HEK293 (cell line): ENCODE results near the gene ZNF562.

Experiments
- KLF9 ChIP-seq: fragments of 450-650 bp; formaldehyde crosslinking; IDR thresholded peaks from 2 replicates; pipeline ENCODE4 v1.5.1; 2016; ENCODE audit warnings: missing biosample characterization, missing genetic modification characterization, low read depth
- SP2 ChIP-seq: fragments of 450-650 bp; formaldehyde crosslinking; IDR thresholded peaks from 2 replicates; pipeline ENCODE4 v1.5.1; 2016; ENCODE audit warnings: missing biosample characterization, missing genetic modification characterization
- SP7 ChIP-seq: fragments of 450-650 bp; formaldehyde crosslinking; IDR thresholded peaks from 2 replicates; pipeline ENCODE4 v1.5.1; 2016; ENCODE audit warnings: missing biosample characterization, missing genetic modification characterization
- ZBTB17 ChIP-seq: fragments of 450-650 bp; formaldehyde crosslinking; IDR thresholded peaks from 2 replicates; pipeline ENCODE4 v1.5.1; 2016; ENCODE audit warnings: missing biosample characterization, missing genetic modification characterization
- ZFHX2 ChIP-seq: fragments of 450-650 bp; formaldehyde crosslinking; conservative IDR thresholded peaks from 2 replicates; pipeline ENCODE4 v1.5.1; 2016; ENCODE audit warnings: missing biosample characterization, missing genetic modification characterization
- ZNF121 ChIP-seq: fragments of 450-650 bp; formaldehyde crosslinking; IDR thresholded peaks from 2 replicates; pipeline ENCODE4 v1.5.1; 2016; ENCODE audit warnings: missing biosample characterization, missing genetic modification characterization
- ZNF174 ChIP-seq: fragments of 450-650 bp; formaldehyde crosslinking; IDR thresholded peaks from 2 replicates; pipeline ENCODE4 v1.5.0; 2017; ENCODE audit warnings: missing biosample characterization, mild to moderate bottlenecking, missing genetic modification characterization
- ZNF175 ChIP-seq: fragments of 450-650 bp; formaldehyde crosslinking; IDR thresholded peaks from 2 replicates; pipeline ENCODE4 v1.5.1; 2016; ENCODE audit warnings: missing biosample characterization, missing genetic modification characterization
- ZNF239 ChIP-seq: fragments of 450-650 bp; formaldehyde crosslinking; IDR thresholded peaks from 2 replicates; pipeline ENCODE4 v1.5.1; 2016; ENCODE audit warnings: missing biosample characterization, missing genetic modification characterization
- ZNF274 ChIP-seq, 2 experiments: fragments of 200-500 bp in 1 of 2; fragments of 450-650 bp in 1 of 2; sonication (Bioruptor generic) in 1 of 2; formaldehyde crosslinking in 1 of 2; IDR thresholded peaks; 2 replicates each; pipeline versions ENCODE4 v1.5.1 to v1.6.1; 2014 to 2016; ENCODE audit warnings: borderline replicate concordance in 1 of 2, inconsistent platforms in 1 of 2, low read length in 1 of 2, missing biosample characterization in 1 of 2, missing genetic modification characterization in 1 of 2
- ZNF426 ChIP-seq: fragments of 450-650 bp; formaldehyde crosslinking; IDR thresholded peaks from 2 replicates; pipeline ENCODE4 v1.5.1; 2017; ENCODE audit warnings: missing biosample characterization, missing genetic modification characterization, mild to moderate bottlenecking, inconsistent platforms, moderate library complexity
- ZNF555 ChIP-seq: fragments of 450-650 bp; formaldehyde crosslinking; conservative IDR thresholded peaks from 2 replicates; pipeline ENCODE4 v1.5.1; 2017; ENCODE audit warnings: missing biosample characterization, mild to moderate bottlenecking, missing genetic modification characterization, inconsistent platforms
- ZNF629 ChIP-seq: fragments of 450-650 bp; formaldehyde crosslinking; IDR thresholded peaks from 2 replicates; pipeline ENCODE4 v1.5.1; 2017; ENCODE audit warnings: missing biosample characterization, missing genetic modification characterization
- ZNF654 ChIP-seq: fragments of 450-650 bp; formaldehyde crosslinking; IDR thresholded peaks from 2 replicates; pipeline ENCODE4 v1.5.1; 2016; ENCODE audit warnings: low read depth, missing biosample characterization, missing genetic modification characterization
- ZNF707 ChIP-seq: fragments of 450-650 bp; formaldehyde crosslinking; IDR thresholded peaks from 2 replicates; pipeline ENCODE4 v1.5.1; 2016; ENCODE audit warnings: missing biosample characterization, missing genetic modification characterization
- ZNF792 ChIP-seq: fragments of 450-650 bp; formaldehyde crosslinking; IDR thresholded peaks from 2 replicates; pipeline ENCODE4 v1.5.1; 2016; ENCODE audit warnings: missing biosample characterization, missing genetic modification characterization
- ZSCAN16 ChIP-seq: fragments of 450-650 bp; formaldehyde crosslinking; IDR thresholded peaks from 2 replicates; pipeline ENCODE4 v1.5.1; 2016; ENCODE audit warnings: missing biosample characterization, missing genetic modification characterization
- TF ChIP-seq, protein P1 (sequence below): fragments of 450-650 bp; formaldehyde crosslinking; IDR thresholded peaks from 2 replicates; pipeline ENCODE4 v1.5.1; 2016; ENCODE audit warnings: missing biosample characterization, missing genetic modification characterization
- TF ChIP-seq, protein P2 (sequence below): fragments of 450-650 bp; formaldehyde crosslinking; IDR thresholded peaks from 2 replicates; pipeline ENCODE4 v1.5.1; 2016; ENCODE audit warnings: missing biosample characterization, missing genetic modification characterization
- TF ChIP-seq, protein P3 (sequence below): fragments of 450-650 bp; IDR thresholded peaks from 2 replicates; pipeline ENCODE4 v1.5.1; 2018; ENCODE audit warnings: missing biosample characterization, missing genetic modification characterization
- TF ChIP-seq, protein P4 (sequence below): fragments of 450-650 bp; formaldehyde crosslinking; IDR thresholded peaks from 2 replicates; pipeline ENCODE4 v1.5.1; 2016; ENCODE audit warnings: missing biosample characterization, missing genetic modification characterization
- TF ChIP-seq, protein P5 (sequence below): fragments of 450-650 bp; formaldehyde crosslinking; IDR thresholded peaks from 2 replicates; pipeline ENCODE4 v1.5.1; 2016; ENCODE audit warnings: missing biosample characterization, missing genetic modification characterization
- TF ChIP-seq, protein P6 (sequence below): fragments of 450-650 bp; formaldehyde crosslinking; IDR thresholded peaks from 2 replicates; pipeline ENCODE4 v1.5.1; 2017; ENCODE audit warnings: missing biosample characterization, missing genetic modification characterization
- TF ChIP-seq, protein P7 (sequence below): fragments of 450-650 bp; formaldehyde crosslinking; IDR thresholded peaks from 2 replicates; pipeline ENCODE4 v1.5.1; 2016; ENCODE audit warnings: missing biosample characterization, missing genetic modification characterization

ZNF562 gene

DNA sequence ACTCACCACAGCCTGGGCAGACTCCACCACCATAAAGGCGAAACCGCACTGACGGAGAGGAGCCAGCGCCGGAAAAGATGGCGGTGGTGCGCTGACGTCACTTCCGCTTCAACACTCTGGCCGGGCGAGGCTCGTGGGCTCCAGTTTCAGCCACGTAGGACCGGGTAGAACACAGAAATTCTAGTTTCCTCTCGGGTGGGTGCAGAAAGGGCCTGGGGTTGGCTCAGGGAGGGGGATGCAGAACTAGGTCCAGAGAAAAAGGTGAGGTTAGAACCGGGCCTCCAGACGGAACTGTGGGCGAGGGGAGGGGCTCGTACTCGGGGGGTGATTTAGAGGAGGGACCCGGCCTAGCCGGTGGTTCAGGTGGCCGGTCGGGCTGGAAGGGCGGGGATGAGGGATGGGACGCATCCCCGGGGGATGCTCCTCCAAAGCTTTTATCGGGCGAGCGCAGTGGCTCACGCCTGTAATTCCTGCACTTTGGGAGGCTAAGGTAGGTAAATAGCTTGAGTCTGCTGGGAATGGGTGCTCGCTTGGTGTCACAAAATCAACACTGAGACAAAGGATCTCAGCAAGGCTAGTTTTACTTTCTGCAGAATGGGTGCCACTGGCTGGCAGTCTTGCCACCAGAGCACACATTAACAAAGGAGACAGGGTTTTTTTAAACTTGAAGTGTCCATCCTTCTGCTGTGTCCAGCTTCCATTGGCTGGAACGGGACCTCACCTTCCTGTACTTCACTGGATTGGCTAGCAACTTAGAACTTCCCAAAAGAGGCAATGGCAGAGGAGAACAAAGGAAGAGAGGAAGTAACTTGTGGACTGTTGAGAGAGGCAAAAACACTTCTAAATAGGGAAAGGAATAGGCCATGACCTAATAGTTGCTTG lies 53.5 kb downstream of the ZNF562 start, which contains the start of gene ZNF561 (continued):
- TF ChIP-seq, protein P1, sequence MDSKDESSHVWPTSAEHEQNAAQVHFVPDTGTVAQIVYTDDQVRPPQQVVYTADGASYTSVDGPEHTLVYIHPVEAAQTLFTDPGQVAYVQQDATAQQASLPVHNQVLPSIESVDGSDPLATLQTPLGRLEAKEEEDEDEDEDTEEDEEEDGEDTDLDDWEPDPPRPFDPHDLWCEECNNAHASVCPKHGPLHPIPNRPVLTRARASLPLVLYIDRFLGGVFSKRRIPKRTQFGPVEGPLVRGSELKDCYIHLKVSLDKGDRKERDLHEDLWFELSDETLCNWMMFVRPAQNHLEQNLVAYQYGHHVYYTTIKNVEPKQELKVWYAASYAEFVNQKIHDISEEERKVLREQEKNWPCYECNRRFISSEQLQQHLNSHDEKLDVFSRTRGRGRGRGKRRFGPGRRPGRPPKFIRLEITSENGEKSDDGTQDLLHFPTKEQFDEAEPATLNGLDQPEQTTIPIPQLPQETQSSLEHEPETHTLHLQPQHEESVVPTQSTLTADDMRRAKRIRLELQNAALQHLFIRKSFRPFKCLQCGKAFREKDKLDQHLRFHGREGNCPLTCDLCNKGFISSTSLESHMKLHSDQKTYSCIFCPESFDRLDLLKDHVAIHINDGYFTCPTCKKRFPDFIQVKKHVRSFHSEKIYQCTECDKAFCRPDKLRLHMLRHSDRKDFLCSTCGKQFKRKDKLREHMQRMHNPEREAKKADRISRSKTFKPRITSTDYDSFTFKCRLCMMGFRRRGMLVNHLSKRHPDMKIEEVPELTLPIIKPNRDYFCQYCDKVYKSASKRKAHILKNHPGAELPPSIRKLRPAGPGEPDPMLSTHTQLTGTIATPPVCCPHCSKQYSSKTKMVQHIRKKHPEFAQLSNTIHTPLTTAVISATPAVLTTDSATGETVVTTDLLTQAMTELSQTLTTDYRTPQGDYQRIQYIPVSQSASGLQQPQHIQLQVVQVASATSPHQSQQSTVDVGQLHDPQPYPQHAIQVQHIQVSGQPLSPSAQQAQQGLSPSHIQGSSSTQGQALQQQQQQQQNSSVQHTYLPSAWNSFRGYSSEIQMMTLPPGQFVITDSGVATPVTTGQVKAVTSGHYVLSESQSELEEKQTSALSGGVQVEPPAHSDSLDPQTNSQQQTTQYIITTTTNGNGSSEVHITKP (tag by site-specific recombination), result peak; percentile 75
- TF ChIP-seq ZNF555 (tag by site-specific recombination) (no peak), SP7 (peak; percentile 87), ZNF792 (tag by site-specific recombination) (no peak), ZNF654 (tag by site-specific recombination) (peak; percentile 23; the same call in 1 of the 2 replicates), ZNF239 (tag by site-specific recombination) (no peak), ZFHX2 (tag by site-specific recombination) (peak; percentile 50; the same call in 1 of the 2 replicates), SP2 (tag by site-specific recombination) (peak; percentile 76), ZNF175 (no peak), ZNF121 (no peak), ZNF174 (tag by site-specific recombination) (no peak), ZSCAN16 (tag by site-specific recombination) (no peak), ZNF629 (tag by site-specific recombination) (peak; percentile 91), KLF9 (peak; percentile 71), ZNF707 (tag by site-specific recombination) (no peak), ZNF426 (tag by site-specific recombination) (no peak), ZNF274 (IDR thresholded peaks at IDR 0.05; ENCODE audit: low read length) (no peak), ZNF274 (tag by site-specific recombination; IDR thresholded peaks at IDR 0.05; ENCODE audit: borderline replicate concordance) (no peak), ZBTB17 (peak; percentile 71)
- TF ChIP-seq, protein P2, sequence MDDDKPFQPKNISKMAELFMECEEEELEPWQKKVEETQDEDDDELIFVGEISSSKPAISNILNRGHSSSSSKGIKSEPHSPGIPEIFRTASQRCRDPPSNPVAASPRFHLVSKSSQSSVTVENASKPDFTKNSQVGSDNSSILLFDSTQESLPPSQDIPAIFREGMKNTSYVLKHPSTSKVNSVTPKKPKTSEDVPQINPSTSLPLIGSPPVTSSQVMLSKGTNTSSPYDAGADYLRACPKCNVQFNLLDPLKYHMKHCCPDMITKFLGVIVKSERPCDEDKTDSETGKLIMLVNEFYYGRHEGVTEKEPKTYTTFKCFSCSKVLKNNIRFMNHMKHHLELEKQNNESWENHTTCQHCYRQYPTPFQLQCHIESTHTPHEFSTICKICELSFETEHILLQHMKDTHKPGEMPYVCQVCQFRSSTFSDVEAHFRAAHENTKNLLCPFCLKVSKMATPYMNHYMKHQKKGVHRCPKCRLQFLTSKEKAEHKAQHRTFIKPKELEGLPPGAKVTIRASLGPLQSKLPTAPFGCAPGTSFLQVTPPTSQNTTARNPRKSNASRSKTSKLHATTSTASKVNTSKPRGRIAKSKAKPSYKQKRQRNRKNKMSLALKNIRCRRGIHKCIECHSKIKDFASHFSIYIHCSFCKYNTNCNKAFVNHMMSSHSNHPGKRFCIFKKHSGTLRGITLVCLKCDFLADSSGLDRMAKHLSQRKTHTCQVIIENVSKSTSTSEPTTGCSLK (tag by site-specific recombination), result no peak
- TF ChIP-seq, protein P3, sequence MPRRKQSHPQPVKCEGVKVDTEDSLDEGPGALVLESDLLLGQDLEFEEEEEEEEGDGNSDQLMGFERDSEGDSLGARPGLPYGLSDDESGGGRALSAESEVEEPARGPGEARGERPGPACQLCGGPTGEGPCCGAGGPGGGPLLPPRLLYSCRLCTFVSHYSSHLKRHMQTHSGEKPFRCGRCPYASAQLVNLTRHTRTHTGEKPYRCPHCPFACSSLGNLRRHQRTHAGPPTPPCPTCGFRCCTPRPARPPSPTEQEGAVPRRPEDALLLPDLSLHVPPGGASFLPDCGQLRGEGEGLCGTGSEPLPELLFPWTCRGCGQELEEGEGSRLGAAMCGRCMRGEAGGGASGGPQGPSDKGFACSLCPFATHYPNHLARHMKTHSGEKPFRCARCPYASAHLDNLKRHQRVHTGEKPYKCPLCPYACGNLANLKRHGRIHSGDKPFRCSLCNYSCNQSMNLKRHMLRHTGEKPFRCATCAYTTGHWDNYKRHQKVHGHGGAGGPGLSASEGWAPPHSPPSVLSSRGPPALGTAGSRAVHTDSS (tag by site-specific recombination), result no peak
- TF ChIP-seq, protein P4, sequence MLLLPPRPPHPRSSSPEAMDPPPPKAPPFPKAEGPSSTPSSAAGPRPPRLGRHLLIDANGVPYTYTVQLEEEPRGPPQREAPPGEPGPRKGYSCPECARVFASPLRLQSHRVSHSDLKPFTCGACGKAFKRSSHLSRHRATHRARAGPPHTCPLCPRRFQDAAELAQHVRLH (tag by site-specific recombination), result peak; percentile 85
- TF ChIP-seq, protein P5, sequence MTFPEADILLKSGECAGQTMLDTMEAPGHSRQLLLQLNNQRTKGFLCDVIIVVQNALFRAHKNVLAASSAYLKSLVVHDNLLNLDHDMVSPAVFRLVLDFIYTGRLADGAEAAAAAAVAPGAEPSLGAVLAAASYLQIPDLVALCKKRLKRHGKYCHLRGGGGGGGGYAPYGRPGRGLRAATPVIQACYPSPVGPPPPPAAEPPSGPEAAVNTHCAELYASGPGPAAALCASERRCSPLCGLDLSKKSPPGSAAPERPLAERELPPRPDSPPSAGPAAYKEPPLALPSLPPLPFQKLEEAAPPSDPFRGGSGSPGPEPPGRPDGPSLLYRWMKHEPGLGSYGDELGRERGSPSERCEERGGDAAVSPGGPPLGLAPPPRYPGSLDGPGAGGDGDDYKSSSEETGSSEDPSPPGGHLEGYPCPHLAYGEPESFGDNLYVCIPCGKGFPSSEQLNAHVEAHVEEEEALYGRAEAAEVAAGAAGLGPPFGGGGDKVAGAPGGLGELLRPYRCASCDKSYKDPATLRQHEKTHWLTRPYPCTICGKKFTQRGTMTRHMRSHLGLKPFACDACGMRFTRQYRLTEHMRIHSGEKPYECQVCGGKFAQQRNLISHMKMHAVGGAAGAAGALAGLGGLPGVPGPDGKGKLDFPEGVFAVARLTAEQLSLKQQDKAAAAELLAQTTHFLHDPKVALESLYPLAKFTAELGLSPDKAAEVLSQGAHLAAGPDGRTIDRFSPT, result no peak
- TF ChIP-seq, protein P6, sequence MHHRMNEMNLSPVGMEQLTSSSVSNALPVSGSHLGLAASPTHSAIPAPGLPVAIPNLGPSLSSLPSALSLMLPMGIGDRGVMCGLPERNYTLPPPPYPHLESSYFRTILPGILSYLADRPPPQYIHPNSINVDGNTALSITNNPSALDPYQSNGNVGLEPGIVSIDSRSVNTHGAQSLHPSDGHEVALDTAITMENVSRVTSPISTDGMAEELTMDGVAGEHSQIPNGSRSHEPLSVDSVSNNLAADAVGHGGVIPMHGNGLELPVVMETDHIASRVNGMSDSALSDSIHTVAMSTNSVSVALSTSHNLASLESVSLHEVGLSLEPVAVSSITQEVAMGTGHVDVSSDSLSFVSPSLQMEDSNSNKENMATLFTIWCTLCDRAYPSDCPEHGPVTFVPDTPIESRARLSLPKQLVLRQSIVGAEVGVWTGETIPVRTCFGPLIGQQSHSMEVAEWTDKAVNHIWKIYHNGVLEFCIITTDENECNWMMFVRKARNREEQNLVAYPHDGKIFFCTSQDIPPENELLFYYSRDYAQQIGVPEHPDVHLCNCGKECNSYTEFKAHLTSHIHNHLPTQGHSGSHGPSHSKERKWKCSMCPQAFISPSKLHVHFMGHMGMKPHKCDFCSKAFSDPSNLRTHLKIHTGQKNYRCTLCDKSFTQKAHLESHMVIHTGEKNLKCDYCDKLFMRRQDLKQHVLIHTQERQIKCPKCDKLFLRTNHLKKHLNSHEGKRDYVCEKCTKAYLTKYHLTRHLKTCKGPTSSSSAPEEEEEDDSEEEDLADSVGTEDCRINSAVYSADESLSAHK (tag by site-specific recombination), result peak; percentile 38; the same call in 1 of the 2 replicates
- TF ChIP-seq, protein P7, sequence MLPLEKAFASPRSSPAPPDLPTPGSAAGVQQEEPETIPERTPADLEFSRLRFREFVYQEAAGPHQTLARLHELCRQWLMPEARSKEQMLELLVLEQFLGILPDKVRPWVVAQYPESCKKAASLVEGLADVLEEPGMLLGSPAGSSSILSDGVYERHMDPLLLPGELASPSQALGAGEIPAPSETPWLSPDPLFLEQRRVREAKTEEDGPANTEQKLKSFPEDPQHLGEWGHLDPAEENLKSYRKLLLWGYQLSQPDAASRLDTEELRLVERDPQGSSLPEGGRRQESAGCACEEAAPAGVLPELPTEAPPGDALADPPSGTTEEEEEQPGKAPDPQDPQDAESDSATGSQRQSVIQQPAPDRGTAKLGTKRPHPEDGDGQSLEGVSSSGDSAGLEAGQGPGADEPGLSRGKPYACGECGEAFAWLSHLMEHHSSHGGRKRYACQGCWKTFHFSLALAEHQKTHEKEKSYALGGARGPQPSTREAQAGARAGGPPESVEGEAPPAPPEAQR (tag by site-specific recombination), result peak; percentile 61; the same call in 1 of the 2 replicates
